Ishikawa (cell line): ENCODE measurements around the gene HLA-F.

Experiments used
- CEBPB ChIP-seq: IDR thresholded peaks from 2 replicates; pipeline ENCODE4 v1.6.1; 2012
- CREB1 ChIP-seq: IDR thresholded peaks from 2 replicates; pipeline ENCODE4 v1.6.1; 2012; ENCODE audit warnings: low read depth
- EP300 ChIP-seq: IDR thresholded peaks from 2 replicates; pipeline ENCODE4 v1.6.1; 2012; ENCODE audit warnings: borderline replicate concordance
- FOXM1 ChIP-seq: IDR thresholded peaks from 2 replicates; pipeline ENCODE4 v1.6.1; 2012; ENCODE audit warnings: low read depth, borderline replicate concordance
- NFIC ChIP-seq: IDR thresholded peaks from 2 replicates; pipeline ENCODE4 v1.6.1; 2012
- RAD21 ChIP-seq: IDR thresholded peaks from 2 replicates; pipeline ENCODE4 v1.6.1; 2012; ENCODE audit warnings: low read depth
- TAF1 ChIP-seq: IDR thresholded peaks from 2 replicates; pipeline ENCODE4 v1.6.1; 2012; ENCODE audit warnings: low read depth, mild to moderate bottlenecking
- TCF12 ChIP-seq: IDR thresholded peaks from 2 replicates; pipeline ENCODE4 v1.6.1; 2012; ENCODE audit warnings: low read depth
- TEAD4 ChIP-seq: IDR thresholded peaks from 2 replicates; pipeline ENCODE4 v1.6.1; 2012
- YY1 ChIP-seq: IDR thresholded peaks from 2 replicates; pipeline ENCODE4 v1.6.1; 2012; ENCODE audit warnings: low read depth
- ZBTB7A ChIP-seq: IDR thresholded peaks from 2 replicates; pipeline ENCODE4 v1.6.1; 2012; ENCODE audit warnings: low read depth
- TF ChIP-seq, protein P1 (sequence below): IDR thresholded peaks from 2 replicates; pipeline ENCODE4 v1.6.1; 2012; ENCODE audit warnings: low read depth, mild to moderate bottlenecking
- TF ChIP-seq, protein P2 (sequence below): IDR thresholded peaks from 2 replicates; pipeline ENCODE4 v1.6.1; 2012

DNA sequence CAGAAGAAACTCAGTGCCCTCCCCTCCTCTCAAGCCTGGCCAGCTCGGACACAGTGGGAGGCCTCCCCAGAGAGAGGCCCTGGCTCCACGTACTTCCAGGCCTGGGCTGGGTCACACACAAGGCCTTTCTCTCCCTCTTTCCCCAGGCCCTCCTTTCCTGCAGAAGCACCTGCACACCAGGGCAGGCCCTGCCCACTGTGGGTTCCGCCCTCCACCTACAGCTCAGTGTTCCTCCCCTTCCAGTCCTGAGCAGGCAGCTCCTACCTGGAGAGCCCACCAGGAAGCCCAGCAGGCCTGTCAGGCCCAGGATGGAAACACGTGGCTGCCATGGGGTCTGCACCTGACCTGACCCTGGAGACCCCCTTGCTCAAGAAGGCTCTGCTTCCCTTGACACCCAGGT lies 18.9 kb downstream of the HLA-F start:
- TF ChIP-seq TAF1 (no peak), NFIC (no peak), EP300 (no peak), TCF12 (no peak), CEBPB (no peak), RAD21 (no peak), YY1 (no peak), ZBTB7A (no peak), FOXM1 (no peak), CREB1 (no peak), TEAD4 (no peak)
- TF ChIP-seq, protein P1, sequence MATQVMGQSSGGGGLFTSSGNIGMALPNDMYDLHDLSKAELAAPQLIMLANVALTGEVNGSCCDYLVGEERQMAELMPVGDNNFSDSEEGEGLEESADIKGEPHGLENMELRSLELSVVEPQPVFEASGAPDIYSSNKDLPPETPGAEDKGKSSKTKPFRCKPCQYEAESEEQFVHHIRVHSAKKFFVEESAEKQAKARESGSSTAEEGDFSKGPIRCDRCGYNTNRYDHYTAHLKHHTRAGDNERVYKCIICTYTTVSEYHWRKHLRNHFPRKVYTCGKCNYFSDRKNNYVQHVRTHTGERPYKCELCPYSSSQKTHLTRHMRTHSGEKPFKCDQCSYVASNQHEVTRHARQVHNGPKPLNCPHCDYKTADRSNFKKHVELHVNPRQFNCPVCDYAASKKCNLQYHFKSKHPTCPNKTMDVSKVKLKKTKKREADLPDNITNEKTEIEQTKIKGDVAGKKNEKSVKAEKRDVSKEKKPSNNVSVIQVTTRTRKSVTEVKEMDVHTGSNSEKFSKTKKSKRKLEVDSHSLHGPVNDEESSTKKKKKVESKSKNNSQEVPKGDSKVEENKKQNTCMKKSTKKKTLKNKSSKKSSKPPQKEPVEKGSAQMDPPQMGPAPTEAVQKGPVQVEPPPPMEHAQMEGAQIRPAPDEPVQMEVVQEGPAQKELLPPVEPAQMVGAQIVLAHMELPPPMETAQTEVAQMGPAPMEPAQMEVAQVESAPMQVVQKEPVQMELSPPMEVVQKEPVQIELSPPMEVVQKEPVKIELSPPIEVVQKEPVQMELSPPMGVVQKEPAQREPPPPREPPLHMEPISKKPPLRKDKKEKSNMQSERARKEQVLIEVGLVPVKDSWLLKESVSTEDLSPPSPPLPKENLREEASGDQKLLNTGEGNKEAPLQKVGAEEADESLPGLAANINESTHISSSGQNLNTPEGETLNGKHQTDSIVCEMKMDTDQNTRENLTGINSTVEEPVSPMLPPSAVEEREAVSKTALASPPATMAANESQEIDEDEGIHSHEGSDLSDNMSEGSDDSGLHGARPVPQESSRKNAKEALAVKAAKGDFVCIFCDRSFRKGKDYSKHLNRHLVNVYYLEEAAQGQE, result no peak
- TF ChIP-seq, protein P2, sequence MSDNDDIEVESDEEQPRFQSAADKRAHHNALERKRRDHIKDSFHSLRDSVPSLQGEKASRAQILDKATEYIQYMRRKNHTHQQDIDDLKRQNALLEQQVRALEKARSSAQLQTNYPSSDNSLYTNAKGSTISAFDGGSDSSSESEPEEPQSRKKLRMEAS, result no peak
